AG10803 (cell line): Measurements from ENCODE around the gene ANKRD66.

Experiments used
- DNase-seq: peaks from one replicate; pipeline ENCODE4 v3.0.0; 2010; ENCODE audit warnings: low read depth
- H3K4me3 ChIP-seq: 2 replicates; pipeline ENCODE4 v1.5.1; 2011; ENCODE audit warnings: mild to moderate bottlenecking, low read length, control low read depth
- TF ChIP-seq, protein P1 (sequence below): conservative IDR thresholded peaks from 2 replicates; pipeline ENCODE4 v1.5.1; 2011; ENCODE audit warnings: mild to moderate bottlenecking, low read length, control low read depth, inconsistent platforms

ANKRD66 gene

GRCh38 chr6:46808806-46809205, 62.1 kb downstream of the ANKRD66 start:
- TF ChIP-seq, protein P1, sequence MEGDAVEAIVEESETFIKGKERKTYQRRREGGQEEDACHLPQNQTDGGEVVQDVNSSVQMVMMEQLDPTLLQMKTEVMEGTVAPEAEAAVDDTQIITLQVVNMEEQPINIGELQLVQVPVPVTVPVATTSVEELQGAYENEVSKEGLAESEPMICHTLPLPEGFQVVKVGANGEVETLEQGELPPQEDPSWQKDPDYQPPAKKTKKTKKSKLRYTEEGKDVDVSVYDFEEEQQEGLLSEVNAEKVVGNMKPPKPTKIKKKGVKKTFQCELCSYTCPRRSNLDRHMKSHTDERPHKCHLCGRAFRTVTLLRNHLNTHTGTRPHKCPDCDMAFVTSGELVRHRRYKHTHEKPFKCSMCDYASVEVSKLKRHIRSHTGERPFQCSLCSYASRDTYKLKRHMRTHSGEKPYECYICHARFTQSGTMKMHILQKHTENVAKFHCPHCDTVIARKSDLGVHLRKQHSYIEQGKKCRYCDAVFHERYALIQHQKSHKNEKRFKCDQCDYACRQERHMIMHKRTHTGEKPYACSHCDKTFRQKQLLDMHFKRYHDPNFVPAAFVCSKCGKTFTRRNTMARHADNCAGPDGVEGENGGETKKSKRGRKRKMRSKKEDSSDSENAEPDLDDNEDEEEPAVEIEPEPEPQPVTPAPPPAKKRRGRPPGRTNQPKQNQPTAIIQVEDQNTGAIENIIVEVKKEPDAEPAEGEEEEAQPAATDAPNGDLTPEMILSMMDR = no peak
- DNase-seq = no peak
- no peak overlapping the region for H3K4me3 ChIP-seq
